22Rv1 (cell line): ENCODE data around the gene MLLT3.

Experiments
- CTCF ChIP-seq: fragments of 450-650 bp; IDR thresholded peaks from 2 replicates; pipeline ENCODE4 v1.5.1; 2017; ENCODE audit warnings: mild to moderate bottlenecking
- ZFX ChIP-seq: fragments of 450-650 bp; IDR thresholded peaks from 2 replicates; pipeline ENCODE4 v1.6.1; 2017; ENCODE audit warnings: antibody characterized with exemption, borderline replicate concordance

- TF ChIP-seq CTCF (no peak), ZFX (no peak)
Measured at GRCh38 chr9:20558566-20559016, 63.7 kb downstream of the MLLT3 start.
